ENCODE results near the gene BTNL9.
"Not testable (repeated sequence)": the region's sequence is repeated elsewhere in the genome, so short reads cannot be mapped to it uniquely, and the experiment has no call there.

BTNL9 gene

DNA sequence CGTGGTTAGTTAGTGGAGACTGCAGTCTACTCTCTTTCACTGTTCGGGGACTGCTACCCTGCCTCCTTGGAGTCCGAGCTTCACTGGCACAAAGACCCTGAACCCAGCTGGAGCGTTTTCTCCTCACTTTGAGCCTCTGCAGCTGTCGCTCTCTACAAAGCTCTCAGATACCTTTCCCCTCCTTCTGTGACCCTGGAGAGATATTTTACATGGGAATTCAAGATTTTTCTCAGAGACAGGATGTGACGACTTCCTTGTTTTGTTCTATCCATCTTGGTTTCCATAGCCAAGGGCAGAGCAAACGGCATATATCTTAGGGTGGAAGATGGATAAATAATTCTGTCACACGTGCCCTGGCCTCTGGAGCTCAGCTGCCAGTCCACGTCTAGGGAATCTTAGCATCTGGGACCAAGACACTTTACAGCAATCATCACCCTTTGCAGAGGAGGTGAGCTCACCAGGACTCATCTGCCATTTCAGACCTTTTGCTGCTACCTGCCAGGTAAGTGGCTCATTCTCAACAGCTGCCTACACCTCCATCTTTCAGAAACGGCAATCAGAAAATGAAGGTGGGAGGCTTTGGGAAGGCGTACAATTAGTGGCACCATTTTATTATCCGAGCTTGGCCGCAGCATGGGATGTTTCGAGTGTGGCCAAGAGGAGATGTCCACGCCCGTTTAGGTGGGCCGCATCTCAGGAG, at the start of gene BTNL9:
Gene BTNL9, plus strand, starts transcription at position 336 of the 700 bp plus-strand sequence. CDS start 5,224 bp downstream, outside the sequence.
- Mint-ChIP-seq H3K4me1 (no peaks in the 10 kb centered on the region), H3K27me3 (peaks cover 35% of the 10 kb centered on the region), H3K9me3 (no peaks in the 10 kb centered on the region), H3K4me3 (no peak within 1 kb of the TSS), H3K36me3 (no peaks in the 10 kb centered on the region), H3K27ac (no peak within 1 kb of the TSS)
- CTCF ChIA-PET: no interaction called here
- DNase-seq: no peak

GRCh38 chr5:180990882-180991242, 49.2 kb upstream of the BTNL9 start:
- no peak overlapping the region for H3K27ac Mint-ChIP-seq
- no peak overlapping the region for H3K4me3 Mint-ChIP-seq
- H3K9me3 Mint-ChIP-seq: no peaks in the 10 kb centered on the region
- CTCF ChIA-PET: no interaction called here
- no peaks in the 10 kb centered on the region for H3K4me1 Mint-ChIP-seq
- DNase-seq: no peak
- no peaks in the 10 kb centered on the region for H3K36me3 Mint-ChIP-seq
- peaks cover 24% of the 10 kb centered on the region for H3K27me3 Mint-ChIP-seq

- H3K9me3 Mint-ChIP-seq: no peaks in the 10 kb centered on the region
- no peak overlapping the region for H3K4me3 Mint-ChIP-seq
- DNase-seq: no peak
- no peak overlapping the region for H3K27ac Mint-ChIP-seq
- H3K4me1 Mint-ChIP-seq: no peaks in the 10 kb centered on the region
- CTCF ChIA-PET: no interaction called here
- H3K36me3 Mint-ChIP-seq: no peaks in the 10 kb centered on the region
- H3K27me3 Mint-ChIP-seq: peaks cover 5% of the 10 kb centered on the region
Observed at GRCh38 chr5:181001947-181002346, 38.1 kb upstream of the BTNL9 start.

DNA sequence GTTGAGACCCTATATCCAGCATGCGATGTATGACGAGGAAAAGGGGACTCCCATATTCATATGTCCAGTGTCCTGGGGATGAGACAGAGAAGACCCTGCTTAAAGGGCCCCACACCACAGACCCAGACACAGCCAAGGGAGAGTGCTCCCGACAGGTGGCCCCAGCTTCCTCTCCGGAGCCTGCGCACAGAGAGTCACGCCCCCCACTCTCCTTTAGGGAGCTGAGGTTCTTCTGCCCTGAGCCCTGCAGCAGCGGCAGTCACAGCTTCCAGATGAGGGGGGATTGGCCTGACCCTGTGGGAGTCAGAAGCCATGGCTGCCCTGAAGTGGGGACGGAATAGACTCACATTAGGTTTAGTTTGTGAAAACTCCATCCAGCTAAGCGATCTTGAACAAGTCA, 34.3 kb upstream of the BTNL9 start:
- Mint-ChIP-seq H3K4me1 (no peaks in the 10 kb centered on the region), H3K27ac (no peak overlapping the region), H3K36me3 (no peaks in the 10 kb centered on the region), H3K9me3 (no peaks in the 10 kb centered on the region), H3K4me3 (no peak overlapping the region), H3K27me3 (peaks cover 4% of the 10 kb centered on the region)
- CTCF ChIA-PET: interaction anchor here (0.6 kb wide), 1 partner anchor 38 kb away, joined by 3 read pairs; no protein-coding TSS in a partner anchor
- no peak for DNase-seq

DNA sequence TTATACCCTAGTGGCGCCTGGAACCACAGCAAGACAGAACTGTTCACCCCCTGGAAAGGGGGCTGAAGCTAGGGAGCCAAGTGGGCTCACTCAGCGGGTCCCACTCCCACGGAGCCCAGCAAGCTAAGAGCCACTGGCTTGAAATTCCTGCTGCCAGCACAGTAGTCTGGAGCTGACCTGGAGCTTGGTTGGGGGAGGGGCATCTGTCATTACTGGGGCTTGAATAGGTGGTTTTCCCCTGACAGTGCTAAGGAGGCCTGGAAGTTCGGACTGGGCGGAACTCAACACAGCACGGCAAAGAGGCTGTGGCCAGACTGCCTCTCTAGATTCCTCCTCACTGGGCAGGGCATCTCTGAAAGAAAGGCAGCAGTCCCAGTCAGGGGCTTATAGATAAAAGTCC, 31.9 kb upstream of the BTNL9 start:
- H3K27ac Mint-ChIP-seq: no peak overlapping the region
- no peaks in the 10 kb centered on the region for H3K4me1 Mint-ChIP-seq
- no peaks in the 10 kb centered on the region for H3K9me3 Mint-ChIP-seq
- CTCF ChIA-PET: no interaction called here
- H3K27me3 Mint-ChIP-seq: peaks cover 4% of the 10 kb centered on the region
- H3K36me3 Mint-ChIP-seq: no peaks in the 10 kb centered on the region
- no peak for DNase-seq
- H3K4me3 Mint-ChIP-seq: no peak overlapping the region

- H3K27ac Mint-ChIP-seq, H3K9me3 Mint-ChIP-seq, H3K36me3 Mint-ChIP-seq, H3K4me3 Mint-ChIP-seq, CTCF ChIA-PET, H3K27me3 Mint-ChIP-seq, DNase-seq, H3K4me1 Mint-ChIP-seq: not testable (repeated sequence)
Observed at GRCh38 chr5:181010018-181010417, 30.0 kb upstream of the BTNL9 start.

DNA sequence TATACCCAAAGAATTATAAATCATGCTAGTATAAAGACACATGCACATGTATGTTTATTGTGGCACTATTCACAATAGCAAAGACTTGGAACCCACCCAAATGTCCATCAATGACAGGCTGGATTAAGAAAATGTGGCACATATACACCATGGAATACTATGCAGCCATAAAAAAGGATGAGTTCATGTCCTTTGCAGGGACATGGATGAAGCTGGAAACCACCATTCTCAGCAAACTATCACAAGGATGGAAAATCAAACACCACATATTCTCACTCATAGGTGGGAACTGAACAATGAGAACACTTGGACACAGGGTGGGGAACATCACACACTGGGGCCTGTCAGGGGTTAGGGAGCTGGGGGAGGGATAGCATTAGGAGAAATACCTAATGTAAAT, 25.4 kb upstream of the BTNL9 start:
- H3K9me3 Mint-ChIP-seq, CTCF ChIA-PET, H3K4me1 Mint-ChIP-seq, H3K36me3 Mint-ChIP-seq, DNase-seq, H3K27ac Mint-ChIP-seq, H3K27me3 Mint-ChIP-seq, H3K4me3 Mint-ChIP-seq: not testable (repeated sequence)

- H3K4me1 Mint-ChIP-seq, H3K27ac Mint-ChIP-seq, DNase-seq, H3K36me3 Mint-ChIP-seq, H3K27me3 Mint-ChIP-seq, H3K4me3 Mint-ChIP-seq, CTCF ChIA-PET, H3K9me3 Mint-ChIP-seq: not testable (repeated sequence)
Observed at GRCh38 chr5:181017448-181017847, 22.6 kb upstream of the BTNL9 start.

DNA sequence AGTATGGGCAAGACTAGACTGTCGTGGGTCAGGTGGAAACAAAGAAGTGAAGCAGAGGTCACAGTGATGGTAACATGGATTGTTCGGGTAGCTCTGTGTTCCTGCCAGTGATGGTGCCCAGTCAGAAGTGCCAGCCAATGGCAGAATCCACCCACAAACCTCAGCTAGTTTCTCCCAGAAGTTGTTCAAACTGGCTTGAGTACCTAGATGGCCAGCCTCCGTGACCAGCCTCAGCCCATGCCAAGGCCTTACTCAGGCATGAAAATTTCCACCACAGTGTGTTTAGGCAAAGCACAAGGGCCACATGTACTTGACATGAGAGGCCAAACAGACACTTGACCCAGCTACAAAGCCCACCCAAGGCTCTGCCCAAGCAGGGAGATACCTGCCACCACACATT, 19.4 kb upstream of the BTNL9 start:
- DNase-seq: no peak
- H3K36me3 Mint-ChIP-seq: no peaks in the 10 kb centered on the region
- H3K4me3 Mint-ChIP-seq: no peak overlapping the region
- no peak overlapping the region for H3K27ac Mint-ChIP-seq
- no peaks in the 10 kb centered on the region for H3K27me3 Mint-ChIP-seq
- CTCF ChIA-PET: interaction anchor here (0.8 kb wide), 1 partner anchor 23 kb away, joined by 3 read pairs; no protein-coding TSS in a partner anchor
- peaks cover 9% of the 10 kb centered on the region for H3K9me3 Mint-ChIP-seq
- no peaks in the 10 kb centered on the region for H3K4me1 Mint-ChIP-seq

DNA sequence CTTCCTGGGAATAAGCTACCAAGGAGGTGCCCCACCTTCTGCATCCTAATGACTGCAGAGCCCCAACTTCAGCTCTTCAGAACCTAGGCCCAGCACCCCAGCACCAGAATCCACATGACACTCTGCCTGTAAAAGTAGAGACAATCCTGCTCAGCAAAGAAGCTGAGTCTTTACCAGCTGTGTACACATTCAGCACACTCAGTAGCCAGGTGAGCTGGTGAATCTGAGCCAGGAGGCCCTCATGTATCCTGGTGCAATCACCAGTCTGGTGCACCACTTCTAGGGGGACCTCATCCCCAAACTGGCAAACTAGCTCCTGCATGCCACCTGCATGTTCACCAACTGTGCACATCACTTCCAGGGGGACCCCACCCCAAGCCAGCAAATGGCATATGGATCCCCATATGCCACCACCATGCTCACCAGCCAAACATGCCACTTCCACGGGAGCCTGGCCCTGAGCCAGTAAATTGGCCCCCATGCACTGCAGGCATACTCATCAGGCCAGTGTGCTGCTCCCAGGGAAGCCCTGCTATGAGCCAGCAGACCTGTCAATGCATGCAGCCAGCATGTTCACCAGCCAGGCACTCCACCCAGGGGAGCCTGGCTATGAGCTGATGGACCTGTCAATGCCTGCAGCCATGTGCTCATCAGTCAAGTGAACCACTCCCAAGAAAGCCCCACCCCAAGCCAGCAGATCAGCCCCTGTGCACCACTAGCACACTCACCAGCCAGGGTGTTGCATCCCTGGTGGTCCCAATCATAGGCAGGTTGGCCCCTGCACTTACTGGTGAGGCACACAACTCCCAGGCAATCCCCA, 15.6 kb upstream of the BTNL9 start:
- Mint-ChIP-seq H3K4me1 (no peaks in the 10 kb centered on the region), H3K9me3 (peaks cover 9% of the 10 kb centered on the region), H3K4me3 (no peak overlapping the region), H3K36me3 (no peaks in the 10 kb centered on the region), H3K27ac (no peak overlapping the region), H3K27me3 (no peaks in the 10 kb centered on the region)
- CTCF ChIA-PET: no interaction called here
- no peak for DNase-seq

DNA sequence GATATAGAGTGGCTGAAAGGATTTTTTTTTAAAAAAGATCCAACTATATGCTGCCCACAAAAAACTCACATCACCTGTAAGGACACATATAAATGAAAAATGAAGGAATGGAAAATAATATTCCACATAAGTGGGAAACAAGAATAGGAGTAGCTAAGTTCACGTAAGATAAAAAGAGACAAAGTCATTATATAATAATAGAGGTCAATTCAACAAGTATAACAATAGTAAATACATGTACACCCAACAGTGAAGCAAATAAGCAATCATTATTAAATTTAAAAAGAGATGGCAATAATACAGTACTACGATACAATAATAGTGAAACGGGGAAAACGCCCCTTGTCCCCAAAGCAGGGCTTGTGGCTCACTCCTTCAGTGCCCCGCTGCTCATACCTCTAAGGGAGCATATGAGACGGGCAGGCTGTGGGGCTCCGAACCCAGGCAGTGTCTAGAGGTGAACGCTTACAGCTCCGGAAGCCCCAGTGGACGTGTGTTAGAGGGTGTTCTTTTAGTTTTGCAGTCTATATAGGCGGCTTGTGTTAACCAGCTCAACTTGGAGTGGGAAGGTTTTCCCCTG, 12.5 kb upstream of the BTNL9 start:
- Mint-ChIP-seq H3K27me3 (peaks cover 4% of the 10 kb centered on the region), H3K4me1 (no peaks in the 10 kb centered on the region), H3K4me3 (no peak overlapping the region), H3K27ac (no peak overlapping the region), H3K9me3 (peaks cover 2% of the 10 kb centered on the region), H3K36me3 (no peaks in the 10 kb centered on the region)
- DNase-seq: no peak
- CTCF ChIA-PET: no interaction called here

- no peak overlapping the region for H3K4me3 Mint-ChIP-seq
- no peaks in the 10 kb centered on the region for H3K4me1 Mint-ChIP-seq
- H3K27ac Mint-ChIP-seq: no peak overlapping the region
- CTCF ChIA-PET: no interaction called here
- no peak for DNase-seq
- peaks cover 4% of the 10 kb centered on the region for H3K27me3 Mint-ChIP-seq
- peaks cover 2% of the 10 kb centered on the region for H3K9me3 Mint-ChIP-seq
- H3K36me3 Mint-ChIP-seq: no peaks in the 10 kb centered on the region
Observed at GRCh38 chr5:181028032-181028819, 11.8 kb upstream of the BTNL9 start.

DNA sequence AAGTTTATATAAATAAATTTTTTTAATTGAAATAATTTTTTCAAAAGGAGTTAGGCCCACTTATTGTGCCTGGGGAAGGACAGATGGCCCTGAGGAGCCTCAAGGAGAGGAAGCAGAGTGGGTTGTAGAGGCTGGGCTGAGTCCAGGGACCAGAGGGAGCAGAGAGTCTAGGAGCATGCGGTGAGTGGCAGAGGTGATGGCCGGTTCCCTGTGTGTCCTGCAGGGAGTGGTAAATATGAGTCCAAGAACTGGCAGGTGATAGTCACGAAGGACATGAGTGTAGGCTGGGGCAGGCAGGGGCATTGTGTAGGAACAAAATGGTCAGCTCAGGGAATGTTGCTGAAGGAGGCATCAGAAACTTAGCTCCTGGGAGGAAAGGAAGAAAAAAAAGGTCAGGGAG, 8.3 kb upstream of the BTNL9 start:
- H3K4me1 Mint-ChIP-seq: no peaks in the 10 kb centered on the region
- H3K4me3 Mint-ChIP-seq: no peak overlapping the region
- H3K9me3 Mint-ChIP-seq: no peaks in the 10 kb centered on the region
- no peak overlapping the region for H3K27ac Mint-ChIP-seq
- H3K27me3 Mint-ChIP-seq: peaks cover 4% of the 10 kb centered on the region
- CTCF ChIA-PET: interaction anchor here (0.6 kb wide), 1 partner anchor 645 kb away, joined by 3 read pairs; no protein-coding TSS in a partner anchor
- DNase-seq: no peak
- H3K36me3 Mint-ChIP-seq: no peaks in the 10 kb centered on the region

GRCh38 chr5:181035991-181036815, 3.9 kb upstream of the BTNL9 start:
- Mint-ChIP-seq H3K9me3 (no peaks in the 10 kb centered on the region), H3K36me3 (no peaks in the 10 kb centered on the region), H3K4me3 (no peak overlapping the region), H3K4me1 (no peaks in the 10 kb centered on the region), H3K27me3 (peaks cover 23% of the 10 kb centered on the region), H3K27ac (no peak overlapping the region)
- CTCF ChIA-PET: no interaction called here
- DNase-seq: no peak
